Activated naive CD4-positive, alpha-beta T cell treated with Interleukin-2 at 50 U/mL for 16 hours (primary cell): ENCODE results near the gene EFS.
"Not testable (repeated sequence)": the region's sequence is repeated elsewhere in the genome, so short reads cannot be mapped to it uniquely, and the experiment has no call there.

Source experiments
- DNase-seq: peaks from one replicate; pipeline ENCODE4 v3.0.0-alpha.2; 2020

The EFS gene

DNA sequence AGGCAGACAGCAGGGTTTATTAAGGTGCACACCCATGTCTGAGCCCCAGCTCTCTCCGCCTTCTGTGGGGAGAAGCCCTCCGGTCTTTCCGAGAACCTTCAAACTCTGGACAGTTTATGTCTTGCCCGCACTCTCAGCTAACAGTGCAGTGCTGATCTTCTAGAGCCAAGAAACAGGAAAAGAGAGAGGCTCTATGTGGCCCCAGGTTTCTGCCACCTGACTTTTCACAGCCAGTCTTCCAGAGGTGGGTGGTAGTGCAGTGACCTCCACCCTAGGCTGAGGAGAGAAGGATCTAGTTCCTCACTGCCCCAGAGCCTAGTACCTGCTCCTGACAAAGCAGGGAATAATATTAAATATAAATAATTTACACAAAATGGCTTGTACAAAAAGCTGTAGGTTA is 8.3 kb downstream of the EFS start:
- no peak for DNase-seq

DNA sequence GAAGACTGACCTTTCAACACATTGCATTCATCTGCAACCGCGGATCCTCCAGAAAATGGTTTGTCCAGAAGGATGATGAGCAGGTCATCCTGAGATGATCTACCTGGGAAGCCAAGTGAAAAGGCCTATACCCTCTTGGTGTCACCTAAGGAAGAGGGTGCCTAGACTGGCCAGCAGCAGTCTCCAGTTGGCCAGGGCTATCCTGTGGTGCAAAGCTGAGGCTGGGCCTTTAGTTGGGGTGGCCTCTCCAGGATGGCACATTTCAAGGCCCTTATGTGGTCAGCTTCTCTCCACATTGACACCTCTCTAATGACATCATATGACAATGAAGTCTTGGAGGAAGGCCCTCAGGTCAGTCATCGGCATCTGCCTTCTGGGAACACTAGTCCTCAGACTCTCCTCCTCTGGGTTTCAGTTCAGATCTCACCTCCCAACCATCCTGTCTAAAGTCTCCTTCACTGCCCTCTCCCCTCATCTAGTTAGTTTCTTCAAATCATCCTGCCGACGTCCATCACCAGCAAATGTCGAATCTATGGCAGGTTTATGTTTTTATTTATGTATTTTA is 9.0 kb downstream of the EFS start:
- DNase-seq = no peak

DNA sequence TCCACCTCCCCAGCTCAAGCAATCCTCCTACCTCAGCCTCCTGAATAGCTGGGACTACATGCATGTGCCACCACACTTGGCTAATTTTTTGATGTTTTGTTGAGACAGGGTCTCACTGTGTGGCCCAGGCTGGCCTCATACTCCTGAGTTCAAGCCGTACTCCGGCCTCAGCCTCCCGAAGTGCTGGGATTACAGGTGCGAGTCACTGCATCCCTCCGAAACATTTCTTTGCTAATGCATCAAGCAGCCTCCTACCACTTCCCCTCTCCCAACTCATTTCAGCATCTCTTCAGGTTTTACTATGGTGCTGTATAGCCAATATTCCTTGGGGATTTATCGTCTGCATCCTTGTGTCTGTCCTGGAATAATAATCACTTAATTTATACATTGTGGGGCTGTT is 10.0 kb downstream of the EFS start:
- no peak for DNase-seq

DNA sequence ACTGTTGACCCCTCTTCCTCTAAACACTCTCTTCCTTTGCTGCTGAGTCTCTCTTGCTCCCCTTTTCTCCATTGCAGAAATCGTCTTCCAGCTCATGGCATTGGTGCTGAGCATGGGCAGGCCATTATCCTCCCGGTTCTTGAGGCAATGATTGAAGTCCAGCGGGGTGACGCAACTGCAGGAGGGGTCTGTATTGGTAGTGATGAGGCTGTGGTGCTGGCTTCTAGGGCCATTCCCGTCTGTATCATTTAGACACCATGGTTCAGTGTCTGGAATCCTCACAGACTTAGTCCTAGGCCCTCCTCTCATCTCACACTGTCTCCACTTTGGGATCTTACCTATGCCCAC is 11.6 kb downstream of the EFS start:
- no peak for DNase-seq

DNA sequence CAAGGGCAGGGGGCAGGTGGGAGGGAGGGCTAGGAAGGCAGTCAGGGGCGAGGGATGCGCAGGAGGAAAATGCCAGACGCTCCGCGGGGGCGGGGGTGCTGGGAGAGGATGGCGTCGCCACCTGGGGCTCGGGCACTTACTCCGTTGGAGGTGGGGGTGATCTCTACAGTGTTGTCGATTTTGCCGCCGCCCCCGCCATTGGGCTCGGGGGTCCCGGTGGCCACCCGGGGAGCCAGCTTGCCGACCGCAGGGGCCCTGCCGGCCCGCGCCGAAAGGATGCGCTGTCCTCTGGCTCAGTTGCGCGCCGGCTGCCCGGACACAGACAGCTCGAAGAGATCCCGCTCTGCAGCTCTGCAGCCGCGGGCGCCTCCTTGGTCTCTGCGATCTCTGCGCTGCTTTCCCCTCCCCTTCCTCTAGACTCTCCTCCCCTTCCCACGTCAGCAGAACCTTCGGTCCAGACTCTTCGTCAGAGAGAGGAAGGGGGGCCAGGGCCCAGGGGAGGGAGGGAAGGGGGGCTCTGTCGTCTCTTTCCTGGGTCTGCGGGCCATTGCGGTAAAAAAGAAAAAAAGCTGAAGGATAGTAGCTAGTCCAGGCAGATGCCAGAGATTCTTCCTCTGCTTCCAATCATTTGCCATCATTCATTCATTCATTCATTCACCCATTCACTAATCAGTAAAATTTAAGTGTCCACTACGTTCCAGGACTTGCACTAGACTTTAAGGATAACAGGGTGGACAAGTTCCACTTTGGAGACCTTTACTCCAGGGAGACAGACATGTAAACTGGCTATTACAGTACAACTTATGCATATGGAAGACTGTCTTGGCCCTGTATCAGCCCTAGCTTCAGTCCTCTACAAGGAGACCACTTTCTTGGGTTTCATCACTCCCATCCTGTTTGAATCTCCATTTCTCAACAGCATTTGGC is 12.2 kb downstream of the EFS start, which contains the start of gene SLC22A17:
TSS of gene SLC22A17 (minus strand) at position 382 of the 927 bp plus-strand sequence.
- DNase-seq = peak; percentile 49

DNA sequence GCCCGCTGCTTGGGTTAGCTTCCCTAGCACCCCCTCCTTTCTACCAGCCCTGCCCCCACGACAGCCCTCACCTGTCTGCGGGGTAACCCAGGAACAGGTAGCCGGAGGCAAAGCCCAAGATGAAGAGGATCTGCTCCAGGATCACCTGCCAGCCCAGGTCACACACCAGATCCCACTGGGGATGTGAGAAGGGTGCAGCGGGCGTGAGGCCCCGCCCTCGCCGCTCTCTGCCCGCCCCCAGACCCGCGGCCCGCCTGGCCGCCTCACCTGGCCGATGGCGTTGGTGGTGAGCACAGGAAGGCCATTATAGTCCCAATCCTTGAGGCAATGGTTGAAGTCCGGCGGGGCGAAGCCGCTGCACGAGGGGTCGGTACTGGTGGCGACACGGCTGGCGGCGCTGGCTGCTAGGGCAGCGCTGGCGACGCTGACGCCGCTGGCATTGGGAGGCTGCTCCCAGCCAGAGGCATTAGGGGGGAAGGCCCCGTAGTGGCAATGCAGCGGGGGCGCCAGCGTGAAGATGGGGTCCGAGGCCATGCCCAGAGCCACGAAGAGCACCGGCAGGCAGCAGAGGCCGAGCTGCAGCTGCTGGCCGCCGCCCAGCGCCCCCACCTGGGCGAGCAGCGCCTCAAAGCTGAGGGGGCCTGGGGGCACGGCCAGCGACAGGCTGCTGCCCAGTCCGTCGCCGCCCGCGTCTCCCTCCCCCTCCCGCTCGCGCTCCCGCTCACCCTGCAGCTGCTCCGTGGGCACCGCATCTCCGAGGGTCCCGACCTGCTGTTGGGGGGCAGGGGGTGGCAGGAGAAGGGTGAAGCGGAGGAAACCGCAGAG is 13.1 kb downstream of the EFS start:
- DNase-seq = no peak

DNA sequence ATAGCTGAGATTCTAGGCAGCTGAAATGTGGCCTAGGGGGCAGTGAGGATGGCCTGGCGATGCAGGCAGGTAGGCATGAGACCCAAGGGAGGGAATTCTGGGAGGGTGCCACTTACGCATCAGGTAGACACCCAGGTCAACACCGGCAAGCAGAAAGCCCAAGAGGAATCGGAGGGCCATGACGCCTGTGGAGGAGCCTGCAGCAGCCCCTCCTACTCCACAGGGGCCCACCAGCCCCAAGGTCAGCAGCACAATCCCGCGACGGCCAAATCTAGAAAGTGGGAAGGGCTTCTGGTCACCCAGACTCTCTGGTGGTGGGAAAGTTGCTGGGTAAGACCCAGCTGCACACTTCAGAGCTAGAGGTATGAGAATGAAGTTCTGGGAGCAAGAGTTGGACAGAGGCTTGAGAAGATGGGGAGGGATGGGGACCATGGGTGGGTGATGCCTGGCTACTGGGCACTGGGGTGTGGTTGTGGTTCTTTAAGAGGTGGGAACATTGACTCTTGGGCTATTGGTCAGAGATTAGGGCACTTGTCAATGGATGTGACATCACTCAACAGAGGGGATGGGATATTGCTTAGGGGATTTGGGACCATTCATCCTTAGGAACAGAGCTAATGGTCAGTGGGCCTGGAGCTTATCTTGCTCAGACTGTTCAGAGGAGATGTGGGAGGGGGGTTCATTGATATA is 15.7 kb downstream of the EFS start:
- no peak for DNase-seq

DNA sequence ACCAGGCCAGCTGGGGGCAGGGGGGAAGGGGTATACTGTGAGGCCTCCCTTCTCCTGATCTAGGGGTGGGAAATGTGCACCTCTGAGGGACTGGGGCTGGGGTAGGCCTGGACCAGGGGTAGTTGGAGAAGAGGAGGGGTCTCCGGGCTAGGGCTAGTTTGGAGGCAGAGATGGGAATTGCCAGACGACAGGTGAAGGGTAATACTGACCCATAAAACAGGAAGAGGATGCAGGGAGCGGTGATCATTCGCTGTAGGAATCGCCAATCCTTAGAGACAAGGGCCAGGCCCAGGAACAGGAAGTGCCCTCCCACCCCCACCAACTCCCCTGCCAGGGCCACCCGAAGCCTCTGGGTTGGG is 16.7 kb downstream of the EFS start:
- DNase-seq = no peak

DNA sequence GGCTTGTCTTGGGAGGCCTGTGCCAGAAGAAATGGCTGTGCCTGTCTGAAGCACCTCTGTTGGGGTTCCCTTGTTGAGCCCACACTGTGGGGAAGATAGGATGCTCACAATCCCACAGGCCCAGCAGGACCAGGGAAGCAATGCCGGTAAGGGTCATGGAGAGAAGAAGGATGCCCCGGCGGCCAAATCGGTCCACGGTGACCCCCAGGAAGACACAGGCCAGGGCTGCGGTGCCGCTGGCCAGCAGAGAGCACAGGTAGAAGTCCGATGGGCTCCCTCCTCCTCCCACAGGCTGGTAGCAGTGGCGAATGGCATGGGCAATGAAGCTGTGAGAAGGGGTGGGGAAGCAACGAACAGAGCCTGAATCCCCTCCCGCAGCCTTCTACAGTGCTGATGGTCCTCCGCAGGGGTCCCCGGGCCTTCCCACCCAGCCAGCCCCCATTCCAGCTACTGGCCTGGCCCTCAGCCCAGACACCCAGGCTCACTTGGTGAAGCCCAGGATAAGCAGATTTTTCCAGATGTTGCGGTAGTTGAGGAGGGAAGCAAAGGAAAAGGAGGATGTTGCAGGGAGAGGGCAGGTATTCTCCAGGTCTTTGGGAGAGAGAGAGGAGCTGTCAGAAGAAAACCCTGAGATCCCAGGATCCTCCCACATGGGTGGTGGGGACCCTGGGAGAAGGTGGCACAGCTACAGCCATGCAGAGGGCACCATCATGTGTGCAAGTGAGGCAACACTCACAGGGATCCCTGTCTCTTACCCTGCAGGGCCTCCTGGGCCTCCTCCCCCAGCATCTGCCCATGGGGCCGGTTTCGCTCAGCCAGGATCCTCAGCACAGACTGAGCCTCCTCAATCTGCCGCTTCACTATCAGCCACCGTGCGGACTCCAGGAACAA is 17.3 kb downstream of the EFS start:
- DNase-seq = no peak

DNA sequence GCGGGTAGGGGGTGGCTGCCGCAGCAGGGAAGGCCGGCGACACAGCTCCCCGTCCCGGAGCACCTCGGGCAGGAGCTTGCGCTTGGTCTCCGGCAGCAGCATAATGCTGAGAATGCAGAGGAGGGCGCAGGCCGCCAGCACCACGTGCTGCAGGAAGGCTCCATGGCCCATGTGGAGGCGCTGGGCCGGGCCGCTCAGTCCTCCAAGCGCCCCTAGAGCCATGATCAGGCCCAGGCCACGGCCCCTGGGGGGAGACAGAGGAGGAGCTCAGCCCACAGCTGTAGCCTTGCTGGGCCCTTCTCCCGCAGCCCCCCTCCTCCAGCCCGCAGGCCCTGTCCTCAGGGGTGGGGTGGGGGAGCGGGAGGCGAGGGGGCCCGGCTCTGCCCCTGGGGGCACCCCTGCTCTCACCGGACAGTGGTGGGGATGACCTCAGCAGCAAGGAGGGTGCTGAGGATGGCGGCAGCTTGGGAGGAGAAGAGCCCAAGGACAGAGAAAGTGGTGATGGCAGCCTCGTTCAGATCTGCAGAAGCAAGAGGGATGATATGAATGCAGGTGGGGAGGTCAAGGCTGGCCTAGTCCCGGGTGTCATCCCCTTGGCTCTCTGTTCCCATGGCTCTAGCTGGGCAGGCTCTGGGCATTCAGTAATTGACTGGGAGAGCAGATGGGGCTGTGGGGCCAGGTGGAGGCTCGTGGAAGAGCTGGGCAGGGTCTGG is 18.1 kb downstream of the EFS start:
- no peak for DNase-seq

DNA sequence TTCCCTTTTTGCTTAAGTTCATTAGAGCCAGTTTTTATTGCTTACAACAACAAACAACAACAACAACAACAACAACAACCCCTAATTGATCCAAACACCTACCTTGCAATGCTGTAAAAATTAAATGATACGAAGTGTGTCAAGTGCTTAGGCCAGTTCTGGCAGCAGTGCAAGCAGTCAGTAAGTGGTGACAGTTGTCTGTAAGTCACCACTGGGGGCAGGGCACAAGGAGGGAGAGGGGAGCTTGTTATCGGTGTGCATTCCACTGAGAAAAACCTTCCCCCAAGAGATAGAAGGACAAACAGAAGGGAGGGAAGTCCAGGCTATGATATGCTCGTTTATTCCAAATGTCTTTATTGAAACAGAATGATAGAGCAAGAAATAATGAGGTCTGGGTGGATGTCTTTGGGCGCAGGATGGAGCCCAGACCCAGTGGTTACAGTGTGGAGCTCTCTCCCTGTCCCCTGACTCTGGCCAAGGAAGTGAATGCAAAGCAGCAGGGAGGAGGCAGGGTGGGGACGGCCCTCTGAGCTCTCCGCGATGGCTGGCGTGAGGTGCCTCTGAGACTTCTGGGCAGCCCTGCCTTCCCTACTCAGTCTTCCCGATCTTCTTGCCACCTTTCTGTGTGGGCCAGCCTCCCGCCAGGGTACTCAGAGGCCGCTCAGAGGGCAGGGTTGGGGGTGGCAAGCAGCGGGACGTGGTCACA is 18.8 kb downstream of the EFS start:
- DNase-seq = no peak

DNA sequence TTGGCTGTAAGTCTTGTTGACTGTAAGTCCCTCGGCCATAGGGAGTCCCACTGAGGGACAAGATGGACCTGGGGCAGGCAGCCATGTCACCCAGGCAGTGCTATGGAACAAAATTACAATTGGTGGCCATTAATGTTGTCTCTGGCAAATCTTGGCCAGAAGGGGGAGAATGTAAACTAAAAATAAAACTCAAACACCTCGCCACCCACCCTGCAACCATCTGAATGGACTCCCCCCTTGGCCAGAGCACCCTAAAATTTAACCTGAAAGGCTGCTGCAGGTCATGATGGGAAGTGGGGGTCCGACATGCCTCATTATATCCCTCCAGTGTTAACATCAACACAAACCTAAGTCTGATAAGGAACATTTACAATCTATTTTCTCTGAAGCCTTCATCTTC is 20.5 kb downstream of the EFS start:
- DNase-seq = no peak

DNA sequence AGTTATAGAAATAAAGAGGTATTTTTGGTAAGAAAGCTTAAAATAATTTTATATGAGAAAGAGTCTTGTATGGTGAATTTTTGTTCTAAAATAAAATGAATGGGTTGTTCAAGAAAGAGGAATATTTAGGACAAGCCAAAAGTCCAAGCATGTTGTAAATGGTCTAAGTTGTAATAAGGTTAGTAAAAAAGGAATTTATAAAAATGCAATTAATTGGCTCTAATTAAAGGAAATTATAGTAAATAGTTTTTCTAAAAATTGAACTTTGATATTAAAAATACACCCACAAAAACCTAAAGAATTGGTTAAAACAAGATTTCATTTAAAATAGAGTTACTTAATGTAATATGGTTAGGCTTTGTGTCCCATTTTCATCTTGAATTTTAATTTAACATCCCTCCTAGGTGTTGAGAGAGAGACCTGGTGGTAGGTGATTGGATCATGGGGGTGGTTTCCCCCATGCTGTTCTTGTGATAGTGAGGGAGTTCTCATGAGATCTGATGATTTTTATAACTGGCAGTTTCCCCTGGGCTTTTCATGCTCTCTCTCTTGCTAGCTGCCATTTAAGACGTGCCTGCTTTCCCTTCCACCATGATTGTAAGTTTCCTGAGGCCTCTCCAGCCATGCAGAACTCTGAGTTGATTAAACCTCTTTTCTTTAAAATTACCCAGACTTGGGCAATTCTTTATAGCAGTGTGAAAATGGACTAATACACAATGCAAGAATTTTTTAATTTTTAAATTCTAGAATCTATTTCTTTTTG is 25.3 kb downstream of the EFS start:
- DNase-seq = no peak

DNA sequence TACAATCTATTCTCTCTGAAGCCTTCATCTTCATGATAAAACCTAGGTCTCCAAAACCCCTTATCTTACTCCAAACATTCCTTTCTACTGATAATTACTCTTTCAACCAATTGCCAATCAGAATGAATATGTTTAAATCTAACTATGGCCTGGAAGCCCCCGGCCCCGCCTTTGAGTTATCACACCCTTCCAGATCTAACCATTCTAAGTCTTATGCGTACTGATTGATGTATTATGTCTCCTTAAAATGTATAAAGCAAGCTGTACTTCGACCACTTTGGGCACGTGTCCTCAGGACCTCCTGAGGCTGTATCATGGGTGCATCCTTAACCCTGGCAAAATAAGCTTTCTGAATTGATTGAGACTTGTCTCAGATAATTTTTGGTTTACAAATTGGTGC is 29.3 kb downstream of the EFS start:
- DNase-seq = no peak

DNA sequence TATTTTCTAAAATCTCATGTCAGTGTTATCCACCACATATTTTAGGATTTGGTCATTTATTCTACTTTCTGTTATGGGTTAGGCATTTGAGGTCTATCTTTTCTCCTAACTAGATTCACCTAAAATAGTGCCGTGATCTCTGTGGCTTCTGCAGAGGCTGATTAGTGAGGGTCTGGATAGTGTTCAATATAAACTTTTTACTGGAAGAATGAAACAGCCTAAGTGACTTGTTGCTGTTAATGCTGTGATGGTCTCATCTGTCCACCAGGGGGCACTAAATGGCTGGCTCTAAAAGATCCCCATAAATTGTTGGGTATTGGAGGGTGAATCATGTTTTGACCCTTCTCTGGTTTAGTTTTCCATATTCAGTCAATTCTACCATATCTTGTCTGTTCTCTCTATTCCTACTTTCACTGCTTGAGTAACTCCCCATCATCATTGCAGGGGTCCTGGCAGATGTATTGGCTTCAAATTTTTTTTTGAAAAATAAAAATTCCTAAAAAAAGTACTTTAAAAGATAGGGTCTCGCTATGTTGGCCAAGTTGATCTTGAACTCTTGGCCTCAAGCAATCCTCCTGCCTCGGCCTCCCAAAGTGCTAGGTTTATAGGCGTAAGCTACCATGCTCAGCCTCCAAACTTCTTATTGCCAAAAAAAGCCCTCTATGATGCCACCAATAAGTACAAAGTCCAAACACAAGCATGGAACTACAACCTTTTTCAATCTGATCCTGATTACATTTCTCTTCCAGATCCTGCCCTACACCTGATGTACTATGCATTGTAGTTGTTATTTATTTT is 36.8 kb downstream of the EFS start:
- peak; percentile 68 for DNase-seq

DNA sequence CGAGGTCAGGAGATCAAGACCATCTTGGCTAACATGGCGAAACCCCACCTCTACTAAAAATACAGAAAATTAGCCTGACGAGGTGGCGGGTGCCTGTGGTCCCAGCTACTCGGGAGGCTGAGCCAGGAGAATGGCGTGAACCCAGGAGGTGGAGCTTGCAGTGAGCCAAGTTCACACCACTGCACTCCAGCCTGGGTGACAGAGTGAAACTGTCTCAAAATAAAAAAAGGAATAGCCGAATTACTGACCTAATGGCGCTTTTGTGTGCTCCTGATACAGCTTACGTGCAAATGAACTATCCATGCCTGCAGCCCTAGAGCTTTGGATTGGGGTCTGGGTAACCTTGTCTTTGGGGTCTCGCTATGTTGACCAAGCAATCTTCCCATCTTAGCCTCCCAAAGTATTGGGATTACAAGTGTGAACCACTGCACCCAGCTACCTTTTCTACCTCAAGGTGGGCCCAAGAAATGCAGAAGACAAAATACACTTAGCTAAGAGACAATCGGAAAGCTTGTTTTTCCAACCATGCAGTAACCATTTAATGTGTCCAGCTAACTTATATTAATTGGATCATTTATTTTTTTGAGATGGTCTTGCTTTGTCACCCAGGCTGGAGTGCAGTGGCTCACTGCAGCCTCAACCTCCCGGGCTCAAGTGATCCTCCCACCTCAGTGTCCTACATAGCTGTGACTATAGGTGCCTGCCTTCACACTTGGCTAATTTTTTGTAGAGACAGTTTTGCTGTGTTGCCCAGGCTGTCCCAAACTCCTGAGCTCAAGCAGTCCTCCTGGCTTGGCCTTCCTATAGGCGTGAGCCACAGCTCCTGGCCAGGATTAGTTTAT is 38.3 kb downstream of the EFS start:
- no peak for DNase-seq

DNA sequence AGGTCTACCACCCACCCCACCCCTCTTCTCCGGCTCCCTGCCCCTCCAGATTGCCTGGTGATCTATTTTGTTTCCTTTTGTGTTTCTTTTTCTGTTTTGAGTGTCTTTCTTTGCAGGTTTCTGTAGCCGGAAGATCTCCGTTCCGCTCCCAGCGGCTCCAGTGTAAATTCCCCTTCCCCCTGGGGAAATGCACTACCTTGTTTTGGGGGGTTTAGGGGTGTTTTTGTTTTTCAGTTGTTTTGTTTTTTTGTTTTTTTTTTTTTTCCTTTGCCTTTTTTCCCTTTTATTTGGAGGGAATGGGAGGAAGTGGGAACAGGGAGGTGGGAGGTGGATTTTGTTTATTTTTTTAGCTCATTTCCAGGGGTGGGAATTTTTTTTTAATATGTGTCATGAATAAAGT is 39.2 kb downstream of the EFS start:
- DNase-seq = not testable (repeated sequence)

DNA sequence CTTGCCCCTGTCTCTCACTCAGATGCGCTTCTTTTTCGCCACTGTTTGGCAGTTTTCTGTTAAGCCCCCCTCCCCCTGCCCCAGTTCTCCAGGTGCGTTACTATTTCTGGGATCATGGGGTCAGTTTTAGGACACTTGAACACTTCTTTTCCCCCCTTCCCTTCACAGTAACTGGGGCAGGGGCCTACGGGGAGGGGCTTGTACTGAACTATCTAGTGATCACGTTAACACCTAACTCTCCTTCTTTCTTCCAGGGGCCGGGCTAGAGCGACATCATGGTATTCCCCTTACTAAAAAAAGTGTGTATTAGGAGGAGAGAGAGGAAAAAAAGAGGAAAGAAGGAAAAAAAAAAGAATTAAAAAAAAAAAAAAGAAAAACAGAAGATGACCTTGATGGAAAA is 40.0 kb downstream of the EFS start:
- DNase-seq = no peak
